Mucosa of gallbladder (tissue), 1 donor: ENCODE data around the gene C1QTNF8. TPM values are rescaled to one million over a fixed set of nuclear protein-coding genes. Genes with fewer than 3 reads are reported as not detected.

ENCODE experiments used
- DNase-seq: peaks from one replicate; pipeline ENCODE4 v3.0.0-alpha.2; 2020; ENCODE audit warnings: low spot score
- total RNA-seq: library from RNA; stranded (reverse); gene quantifications from one replicate; pipeline ENCODE4 v1.2.1, GENCODE V29; 2021
- donor health status: DM: no; HTN: no; CAD: no.

C1QTNF8 gene
- total RNA-seq, result not detected

- no peak for DNase-seq
Measured at GRCh38 chr16:1096169-1097082, at the start of gene C1QTNF8. TSS of gene C1QTNF8 (minus strand) at chr16:1096244. CDS start at chr16:1094922, 1,322 bp downstream.

- DNase-seq, result no peak
Measured at GRCh38 chr16:1145383-1146100, 49.5 kb upstream of the C1QTNF8 start.

- no peak for DNase-seq
Measured at GRCh38 chr16:1144476-1145382, 48.7 kb upstream of the C1QTNF8 start.

GRCh38 chr16:1143761-1144450 is 47.9 kb upstream of the C1QTNF8 start:
- no peak for DNase-seq

GRCh38 chr16:1142911-1143310 is 46.9 kb upstream of the C1QTNF8 start:
- no peak for DNase-seq

- DNase-seq, result no peak
Measured at GRCh38 chr16:1141716-1142115, 45.7 kb upstream of the C1QTNF8 start.

- no peak for DNase-seq
Measured at GRCh38 chr16:1141191-1141590, 45.1 kb upstream of the C1QTNF8 start.

- no peak for DNase-seq
Measured at GRCh38 chr16:1140582-1141162, 44.6 kb upstream of the C1QTNF8 start.

GRCh38 chr16:1137604-1138003 is 41.6 kb upstream of the C1QTNF8 start:
- peak; percentile 85 for DNase-seq

- no peak for DNase-seq
Measured at GRCh38 chr16:1135459-1135825, 39.4 kb upstream of the C1QTNF8 start.

- DNase-seq, result peak; percentile 61
Measured at GRCh38 chr16:1134776-1135458, 38.9 kb upstream of the C1QTNF8 start.

- DNase-seq, result peak; percentile 38
Measured at GRCh38 chr16:1133810-1134520, 37.9 kb upstream of the C1QTNF8 start.

GRCh38 chr16:1133271-1133670 is 37.2 kb upstream of the C1QTNF8 start:
- no peak for DNase-seq

- DNase-seq, result no peak
Measured at GRCh38 chr16:1132431-1132830, 36.4 kb upstream of the C1QTNF8 start.

- no peak for DNase-seq
Measured at GRCh38 chr16:1131378-1131994, 35.4 kb upstream of the C1QTNF8 start.

- DNase-seq, result no peak
Measured at GRCh38 chr16:1130382-1130781, 34.3 kb upstream of the C1QTNF8 start.

- no peak for DNase-seq
Measured at GRCh38 chr16:1129106-1129960, 33.3 kb upstream of the C1QTNF8 start.
